Smooth muscle cell (in vitro differentiated cells): ENCODE data around the gene PTDSS2. TPM values are rescaled to one million over a fixed set of nuclear protein-coding genes. Genes with fewer than 3 reads are reported as not detected.

Experiments used
- DNase-seq: peaks from one replicate; lab custom pipeline; 2025; ENCODE audit not compliant: unreplicated experiment; lab: John Stamatoyannopoulos, UW
- H2AFZ ChIP-seq: fragments of 200-600 bp; sonication (generic); 2 replicates; pipeline ENCODE4 v1.6.0; 2016; ENCODE audit warnings: antibody characterized with exemption, low read depth, mild to moderate bottlenecking
- H3F3A ChIP-seq: fragments of 200-600 bp; sonication (generic); 2 replicates; pipeline ENCODE4 v1.6.0; 2017; ENCODE audit warnings: antibody characterized with exemption, low read depth
- H3K27ac ChIP-seq: fragments of 200-600 bp; sonication (generic); 2 replicates; pipeline ENCODE4 v1.5.1; 2016; ENCODE audit warnings: low read depth, mild to moderate bottlenecking
- H3K27me3 ChIP-seq: fragments of 200-600 bp; sonication (generic); 2 replicates; pipeline ENCODE4 v1.6.1; 2016; ENCODE audit warnings: low read depth, mild to moderate bottlenecking
- H3K36me3 ChIP-seq: fragments of 200-600 bp; sonication (generic); 2 replicates; pipeline ENCODE4 v1.5.1; 2016; ENCODE audit warnings: low read depth
- H3K4me1 ChIP-seq: fragments of 200-600 bp; sonication (generic); 2 replicates; pipeline ENCODE4 v1.5.1; 2016; ENCODE audit warnings: low read depth
- H3K4me2 ChIP-seq: fragments of 200-600 bp; sonication (generic); 2 replicates; pipeline ENCODE4 v1.6.0; 2016; ENCODE audit warnings: mild to moderate bottlenecking
- H3K4me3 ChIP-seq: fragments of 200-600 bp; sonication (generic); 2 replicates; pipeline ENCODE4 v1.5.1; 2016; ENCODE audit warnings: mild to moderate bottlenecking
- H3K79me2 ChIP-seq: fragments of 200-600 bp; sonication (generic); 2 replicates; pipeline ENCODE4 v1.6.0; 2016; ENCODE audit warnings: low read depth, mild to moderate bottlenecking
- H3K9ac ChIP-seq: fragments of 200-600 bp; sonication (generic); 2 replicates; pipeline ENCODE4 v1.6.0; 2016; ENCODE audit warnings: low read depth
- H3K9me3 ChIP-seq: fragments of 200-600 bp; sonication (generic); replicated peaks from 2 replicates; pipeline ENCODE4 v1.5.1; 2016; ENCODE audit warnings: low read depth
- H4K20me1 ChIP-seq: fragments of 200-600 bp; sonication (generic); 2 replicates; pipeline ENCODE4 v1.6.0; 2016; ENCODE audit warnings: low read depth
- WGBS: methylation state at CpG from one replicate; pipeline ENCODE4 v1.1.7; 2016; ENCODE audit warnings: low lambda C conversion rate; 5-methylcytosine and 5-hydroxymethylcytosine counted together
- polyA plus RNA-seq: library from polyadenylated mRNA; unstranded; fragments of >200 nt; fragmentation: Nextera tagmentation; extraction: Ambion mirVana; gene quantifications from 2 replicates; pipeline ENCODE4 v1.2.1, GENCODE V29; 2016
- small RNA-seq: library from RNA; depleted of rRNA; stranded (forward); fragments of <200 nt; gene quantifications from one replicate; pipeline ENCODE3, GENCODE V24; 2014
- total RNA-seq: library from RNA; depleted of rRNA; stranded (reverse); fragments of >200 nt; gene quantifications from 2 replicates; pipeline ENCODE4 v1.2.3, GENCODE V29; 2014
- TF ChIP-seq, protein P1 (sequence below): fragments of 200-600 bp; sonication (generic); IDR thresholded peaks from 2 replicates; pipeline ENCODE4 v1.5.1; 2017; ENCODE audit warnings: borderline replicate concordance, mild to moderate bottlenecking, antibody characterized with exemption; ENCODE audit not compliant: insufficient read depth, poor library complexity, severe bottlenecking

The PTDSS2 gene
- total and polyA plus RNA-seq, 2 experiments from 2014 or later = 15.2 to 25.2 TPM

DNA sequence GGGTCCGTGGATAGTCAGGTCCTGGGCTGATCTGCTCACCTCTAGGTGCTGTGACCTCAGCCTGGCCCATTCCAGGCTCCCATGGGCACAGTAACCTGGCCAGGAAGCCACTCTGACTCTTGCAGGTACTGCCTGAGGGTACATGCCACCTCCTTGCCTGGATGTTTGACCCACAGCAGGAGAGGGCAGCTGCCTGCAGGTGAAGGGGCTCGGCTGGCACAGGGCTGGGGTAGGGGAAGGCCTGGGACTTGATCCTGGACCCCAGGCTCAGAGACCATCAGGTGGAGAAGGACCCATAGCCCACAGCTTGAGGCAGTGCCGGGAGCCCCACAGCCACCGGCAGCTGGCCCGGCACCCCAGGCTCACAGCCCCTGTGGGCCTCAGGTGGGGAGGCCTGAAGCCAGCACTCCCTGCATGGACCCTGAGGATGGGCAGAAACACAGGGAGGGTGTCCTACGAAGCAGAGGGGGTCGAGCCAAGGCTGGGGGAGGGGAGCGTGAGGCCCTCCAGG is 89.9 kb downstream of the PTDSS2 start:
- Histone ChIP-seq H3K9ac (no peak overlapping the region), H3K36me3 (no peaks in the 10 kb centered on the region), H2AFZ (no peak overlapping the region), H3K27ac (no peak overlapping the region), H3K79me2 (no peaks in the 10 kb centered on the region), H4K20me1 (no peaks in the 10 kb centered on the region), H3K4me1 (peaks cover 5% of the 10 kb centered on the region), H3K4me3 (no peak overlapping the region), H3K4me2 (no peak overlapping the region), H3K27me3 (no peaks in the 10 kb centered on the region), H3F3A (no peaks in the 10 kb centered on the region), H3K9me3 (no peaks in the 10 kb centered on the region)
- no peak for DNase-seq
- TF ChIP-seq, protein P1, sequence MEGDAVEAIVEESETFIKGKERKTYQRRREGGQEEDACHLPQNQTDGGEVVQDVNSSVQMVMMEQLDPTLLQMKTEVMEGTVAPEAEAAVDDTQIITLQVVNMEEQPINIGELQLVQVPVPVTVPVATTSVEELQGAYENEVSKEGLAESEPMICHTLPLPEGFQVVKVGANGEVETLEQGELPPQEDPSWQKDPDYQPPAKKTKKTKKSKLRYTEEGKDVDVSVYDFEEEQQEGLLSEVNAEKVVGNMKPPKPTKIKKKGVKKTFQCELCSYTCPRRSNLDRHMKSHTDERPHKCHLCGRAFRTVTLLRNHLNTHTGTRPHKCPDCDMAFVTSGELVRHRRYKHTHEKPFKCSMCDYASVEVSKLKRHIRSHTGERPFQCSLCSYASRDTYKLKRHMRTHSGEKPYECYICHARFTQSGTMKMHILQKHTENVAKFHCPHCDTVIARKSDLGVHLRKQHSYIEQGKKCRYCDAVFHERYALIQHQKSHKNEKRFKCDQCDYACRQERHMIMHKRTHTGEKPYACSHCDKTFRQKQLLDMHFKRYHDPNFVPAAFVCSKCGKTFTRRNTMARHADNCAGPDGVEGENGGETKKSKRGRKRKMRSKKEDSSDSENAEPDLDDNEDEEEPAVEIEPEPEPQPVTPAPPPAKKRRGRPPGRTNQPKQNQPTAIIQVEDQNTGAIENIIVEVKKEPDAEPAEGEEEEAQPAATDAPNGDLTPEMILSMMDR = no peak
- 94% methylated on average over 8 of the region's 8 CpGs for whole genome bisulfite sequencing

Small RNAs within 50 kb of the gene (small RNA-seq; reads per million reads assigned to genes)
- not detected for gene RN7SL838P

Other genes starting within 250 kb of the PTDSS2 start
- gene BET1L, start 242.9 kb upstream of the PTDSS2 start, total RNA-seq = 31.3 and 40.5 TPM in 2 replicates
- 92.5 and 97.4 TPM in 2 replicates for gene BET1L, start 242.9 kb upstream of the PTDSS2 start, polyA plus RNA-seq
- 71.2 and 118 TPM in 2 replicates for gene RIC8A, start 242.6 kb upstream of the PTDSS2 start, total RNA-seq
- 120 and 121 TPM in 2 replicates for gene RIC8A, start 242.6 kb upstream of the PTDSS2 start, polyA plus RNA-seq
- gene SIRT3, start 213.9 kb upstream of the PTDSS2 start, total RNA-seq = 10.8 and 13.0 TPM in 2 replicates
- gene SIRT3, start 213.9 kb upstream of the PTDSS2 start, polyA plus RNA-seq = 19.8 and 22.6 TPM in 2 replicates
- gene PSMD13, start 213.3 kb upstream of the PTDSS2 start, total RNA-seq = 77.4 and 79.2 TPM in 2 replicates
- 173 and 200 TPM in 2 replicates for gene PSMD13, start 213.3 kb upstream of the PTDSS2 start, polyA plus RNA-seq
- gene NLRP6, start 171.9 kb upstream of the PTDSS2 start, total RNA-seq = not detected in 2 replicates
- not detected in 2 replicates for gene NLRP6, start 171.9 kb upstream of the PTDSS2 start, polyA plus RNA-seq
- gene PGGHG, start 161.2 kb upstream of the PTDSS2 start, total RNA-seq = 8.6 and 18.2 TPM in 2 replicates
- gene PGGHG, start 161.2 kb upstream of the PTDSS2 start, polyA plus RNA-seq = 16.6 and 24.3 TPM in 2 replicates
- not detected in 2 replicates for gene IFITM5, start 150.8 kb upstream of the PTDSS2 start, total RNA-seq
- not detected in 2 replicates for gene IFITM5, start 150.8 kb upstream of the PTDSS2 start, polyA plus RNA-seq
- 210 and 211 TPM in 2 replicates for gene IFITM2, start 142.5 kb upstream of the PTDSS2 start, total RNA-seq
- gene IFITM2, start 142.5 kb upstream of the PTDSS2 start, polyA plus RNA-seq = 1,227 and 1,486 TPM in 2 replicates
- 355 TPM in 2 replicates for gene IFITM1, start 136.2 kb upstream of the PTDSS2 start, total RNA-seq
- gene IFITM1, start 136.2 kb upstream of the PTDSS2 start, polyA plus RNA-seq = 599 and 726 TPM in 2 replicates
- 392 and 393 TPM in 2 replicates for gene IFITM3, start 129.4 kb upstream of the PTDSS2 start, total RNA-seq
- 3,295 and 4,132 TPM in 2 replicates for gene IFITM3, start 129.4 kb upstream of the PTDSS2 start, polyA plus RNA-seq
- gene B4GALNT4, start 80.8 kb upstream of the PTDSS2 start, total RNA-seq = 21.9 and 48.8 TPM in 2 replicates
- 44.9 and 45.8 TPM in 2 replicates for gene B4GALNT4, start 80.8 kb upstream of the PTDSS2 start, polyA plus RNA-seq
- gene PKP3, start 56.1 kb upstream of the PTDSS2 start, total RNA-seq = 32.0 and 61.2 TPM in 2 replicates
- 24.6 and 69.9 TPM in 2 replicates for gene PKP3, start 56.1 kb upstream of the PTDSS2 start, polyA plus RNA-seq
- 15.3 and 18.3 TPM in 2 replicates for gene SIGIRR, start 35.3 kb upstream of the PTDSS2 start, total RNA-seq
- gene SIGIRR, start 35.3 kb upstream of the PTDSS2 start, polyA plus RNA-seq = 26.3 and 29.4 TPM in 2 replicates
- 0.67 and 1.4 TPM in 2 replicates for gene ANO9, start 8.3 kb upstream of the PTDSS2 start, total RNA-seq
- 1.5 and 7.1 TPM in 2 replicates for gene ANO9, start 8.3 kb upstream of the PTDSS2 start, polyA plus RNA-seq
- gene RNH1, start 57.0 kb downstream of the PTDSS2 start, total RNA-seq = 91.3 and 106 TPM in 2 replicates
- gene RNH1, start 57.0 kb downstream of the PTDSS2 start, polyA plus RNA-seq = 242 and 243 TPM in 2 replicates
- 19.2 and 39.9 TPM in 2 replicates for gene HRAS, start 85.3 kb downstream of the PTDSS2 start, total RNA-seq
- gene HRAS, start 85.3 kb downstream of the PTDSS2 start, polyA plus RNA-seq = 59.1 and 82.5 TPM in 2 replicates
- gene LRRC56, start 87.2 kb downstream of the PTDSS2 start, total RNA-seq = 0.31 and 1.5 TPM in 2 replicates
- gene LRRC56, start 87.2 kb downstream of the PTDSS2 start, polyA plus RNA-seq = 1.5 TPM in 2 replicates
- gene LMNTD2, start 110.5 kb downstream of the PTDSS2 start, total RNA-seq = 3.2 TPM in 1 of 2 replicates, not detected in the other
- gene LMNTD2, start 110.5 kb downstream of the PTDSS2 start, polyA plus RNA-seq = 3.6 and 9.3 TPM in 2 replicates
- gene RASSF7, start 110.7 kb downstream of the PTDSS2 start, total RNA-seq = 18.6 and 21.7 TPM in 2 replicates
- 20.4 and 38.6 TPM in 2 replicates for gene RASSF7, start 110.7 kb downstream of the PTDSS2 start, polyA plus RNA-seq
- gene PHRF1, start 126.2 kb downstream of the PTDSS2 start, total RNA-seq = 11.6 and 13.7 TPM in 2 replicates
- 20.2 and 20.9 TPM in 2 replicates for gene PHRF1, start 126.2 kb downstream of the PTDSS2 start, polyA plus RNA-seq
- gene IRF7, start 165.7 kb downstream of the PTDSS2 start, total RNA-seq = 7.1 and 11.1 TPM in 2 replicates
- gene IRF7, start 165.7 kb downstream of the PTDSS2 start, polyA plus RNA-seq = 12.7 and 14.3 TPM in 2 replicates
- gene CDHR5, start 174.7 kb downstream of the PTDSS2 start, total RNA-seq = not detected in 2 replicates
- 0.37 TPM in 1 of 2 replicates, not detected in the other for gene CDHR5, start 174.7 kb downstream of the PTDSS2 start, polyA plus RNA-seq
- not detected in 2 replicates for gene SCT, start 176.9 kb downstream of the PTDSS2 start, total RNA-seq
- 1.4 and 2.2 TPM in 2 replicates for gene SCT, start 176.9 kb downstream of the PTDSS2 start, polyA plus RNA-seq
- not detected in 2 replicates for gene DRD4, start 187.0 kb downstream of the PTDSS2 start, total RNA-seq
- gene DRD4, start 187.0 kb downstream of the PTDSS2 start, polyA plus RNA-seq = 2.7 and 3.1 TPM in 2 replicates
- 18.7 and 19.0 TPM in 2 replicates for gene DEAF1, start 244.9 kb downstream of the PTDSS2 start, total RNA-seq
- gene DEAF1, start 244.9 kb downstream of the PTDSS2 start, polyA plus RNA-seq = 39.2 and 61.5 TPM in 2 replicates
- gene TMEM80, start 245.5 kb downstream of the PTDSS2 start, total RNA-seq = 5.5 and 9.0 TPM in 2 replicates
- gene TMEM80, start 245.5 kb downstream of the PTDSS2 start, polyA plus RNA-seq = 14.3 and 24.3 TPM in 2 replicates